Neural progenitor cell (in vitro differentiated cells): ENCODE data around the gene ACSM3. TPM values are rescaled to one million over a fixed set of nuclear protein-coding genes. Genes with fewer than 3 reads are reported as not detected.

Experiments
- DNase-seq: peaks from one replicate; pipeline ENCODE4 v3.0.0-alpha.2; 2016; ENCODE audit warnings: low spot score
- H2AFZ ChIP-seq: fragments of 200-600 bp; sonication (generic); replicated peaks from 2 replicates; pipeline ENCODE4 v1.6.1; 2016; ENCODE audit warnings: antibody characterized with exemption
- H3F3A ChIP-seq: fragments of 200-600 bp; sonication (generic); 2 replicates; pipeline ENCODE4 v1.6.1; 2016; ENCODE audit warnings: antibody characterized with exemption, low read depth
- H3K27ac ChIP-seq: fragments of 200-600 bp; sonication (generic); 2 replicates; pipeline ENCODE4 v1.5.1; 2016; ENCODE audit warnings: mild to moderate bottlenecking
- H3K27me3 ChIP-seq: fragments of 200-600 bp; sonication (generic); 2 replicates; pipeline ENCODE4 v1.6.1; 2016; ENCODE audit warnings: mild to moderate bottlenecking, moderate library complexity
- H3K36me3 ChIP-seq: fragments of 200-600 bp; sonication (generic); 2 replicates; pipeline ENCODE4 v1.5.1; 2016
- H3K4me1 ChIP-seq: fragments of 200-600 bp; sonication (generic); 2 replicates; pipeline ENCODE4 v1.6.1; 2016; ENCODE audit warnings: mixed run types
- H3K4me2 ChIP-seq: fragments of 200-600 bp; sonication (generic); 2 replicates; pipeline ENCODE4 v1.6.1; 2016
- H3K4me3 ChIP-seq: fragments of 200-600 bp; sonication (generic); 2 replicates; pipeline ENCODE4 v1.5.1; 2016
- H3K79me2 ChIP-seq: fragments of 200-600 bp; sonication (generic); 2 replicates; pipeline ENCODE4 v1.6.1; 2016; ENCODE audit warnings: low read depth
- H3K9ac ChIP-seq: fragments of 200-600 bp; sonication (generic); 2 replicates; pipeline ENCODE4 v1.6.1; 2016
- H3K9me3 ChIP-seq: fragments of 200-600 bp; sonication (generic); 2 replicates; pipeline ENCODE4 v1.5.1; 2016; ENCODE audit warnings: low read depth
- H4K20me1 ChIP-seq: fragments of 200-600 bp; sonication (generic); 2 replicates; pipeline ENCODE4 v1.6.1; 2016; ENCODE audit warnings: low read depth
- H3K27ac Mint-ChIP-seq: 3 replicates; pipeline ENCODE4 v1.8.0; 2021; ENCODE audit warnings: mixed read lengths
- H3K27me3 Mint-ChIP-seq: 2 replicates; pipeline ENCODE4 v1.8.0; 2022; ENCODE audit warnings: low read depth, mild to moderate bottlenecking, inconsistent platforms, moderate library complexity, mixed read lengths; ENCODE audit not compliant: insufficient read depth
- H3K36me3 Mint-ChIP-seq: 3 replicates; pipeline ENCODE4 v1.8.0; 2021; ENCODE audit warnings: mixed read lengths
- H3K4me1 Mint-ChIP-seq: 3 replicates; pipeline ENCODE4 v1.8.0; 2021; ENCODE audit warnings: mixed read lengths
- H3K4me3 Mint-ChIP-seq: 3 replicates; pipeline ENCODE4 v1.8.0; 2021; ENCODE audit warnings: mild to moderate bottlenecking, moderate library complexity, mixed read lengths
- H3K9me3 Mint-ChIP-seq: 3 replicates; pipeline ENCODE4 v1.8.0; 2020; ENCODE audit warnings: mixed read lengths
- CTCF ChIP-seq: fragments of 200-600 bp; sonication (generic); IDR thresholded peaks from 2 replicates; pipeline ENCODE4 v1.5.1; 2017; ENCODE audit warnings: antibody characterized with exemption, mild to moderate bottlenecking
- EZH2 ChIP-seq: fragments of 200-600 bp; sonication (generic); IDR thresholded peaks from 2 replicates; pipeline ENCODE4 v1.6.1; 2017; ENCODE audit warnings: antibody characterized with exemption, mild to moderate bottlenecking, moderate library complexity
- EZH2phosphoT487 ChIP-seq: fragments of 200-600 bp; sonication (generic); IDR thresholded peaks from 2 replicates; pipeline ENCODE4 v1.6.1; 2017; ENCODE audit warnings: antibody characterized with exemption
- total RNA-seq: library from RNA; depleted of rRNA; stranded (reverse); fragments of >200 nt; gene quantifications from 2 replicates; pipeline ENCODE4 v1.2.3, GENCODE V29; 2015; ENCODE audit warnings: low replicate concordance

ACSM3 gene
- total RNA-seq, 1 donor from 2014 or later = 3.8 TPM

GRCh38 chr16:20821682-20822081, 57.9 kb downstream of the ACSM3 start:
- Histone ChIP-seq H3F3A (no peaks in the 10 kb centered on the region), H3K79me2 (no peaks in the 10 kb centered on the region), H3K27ac (no peak overlapping the region), H3K4me2 (no peak overlapping the region), H3K36me3 (no peaks in the 10 kb centered on the region), H3K27me3 (no peaks in the 10 kb centered on the region), H3K9me3 (no peaks in the 10 kb centered on the region), H3K4me3 (no peak overlapping the region), H3K9ac (no peak overlapping the region), H4K20me1 (no peaks in the 10 kb centered on the region), H2AFZ (no peak overlapping the region), H3K4me1 (no peaks in the 10 kb centered on the region)
- H3K36me3 Mint-ChIP-seq = peaks cover 8% of the 10 kb centered on the region
- no peaks in the 10 kb centered on the region for H3K4me1 Mint-ChIP-seq
- H3K4me3 Mint-ChIP-seq = no peak overlapping the region
- H3K27ac Mint-ChIP-seq = no peak overlapping the region
- no peaks in the 10 kb centered on the region for H3K27me3 Mint-ChIP-seq
- no peak for DNase-seq
- no peak for TF ChIP-seq EZH2
- TF ChIP-seq CTCF = no peak
- TF ChIP-seq EZH2phosphoT487 = no peak
- no peaks in the 10 kb centered on the region for H3K9me3 Mint-ChIP-seq

GRCh38 chr16:20822521-20823325, 58.9 kb downstream of the ACSM3 start:
- TF ChIP-seq CTCF = no peak
- TF ChIP-seq EZH2phosphoT487 = no peak
- TF ChIP-seq EZH2 = no peak
- Mint-ChIP-seq H3K9me3 (no peaks in the 10 kb centered on the region), H3K27ac (no peak overlapping the region)

GRCh38 chr16:20826039-20826566, 62.3 kb downstream of the ACSM3 start:
- H3K27ac ChIP-seq = no peak overlapping the region
- no peak overlapping the region for H3K4me2 ChIP-seq
- TF ChIP-seq CTCF = no peak
- no peak for TF ChIP-seq EZH2phosphoT487
- TF ChIP-seq EZH2 = no peak
- Mint-ChIP-seq H3K4me1 (no peaks in the 10 kb centered on the region), H3K27me3 (no peaks in the 10 kb centered on the region), H3K4me3 (no peak overlapping the region), H3K27ac (no peak overlapping the region), H3K9me3 (no peaks in the 10 kb centered on the region), H3K36me3 (peaks cover 3% of the 10 kb centered on the region)
- H3K4me3 ChIP-seq = no peak overlapping the region
- no peak overlapping the region for H2AFZ ChIP-seq
- H3F3A ChIP-seq = no peaks in the 10 kb centered on the region
- no peaks in the 10 kb centered on the region for H4K20me1 ChIP-seq
- DNase-seq = no peak
- H3K9me3 ChIP-seq = no peaks in the 10 kb centered on the region
- peaks cover 7% of the 10 kb centered on the region for H3K36me3 ChIP-seq
- no peak overlapping the region for H3K9ac ChIP-seq
- H3K79me2 ChIP-seq = no peaks in the 10 kb centered on the region
- no peaks in the 10 kb centered on the region for H3K4me1 ChIP-seq
- H3K27me3 ChIP-seq = no peaks in the 10 kb centered on the region

More at GRCh38 chr16:20822521-20823325, 58.9 kb downstream of the ACSM3 start:
- DNase-seq = no peak
- no peak overlapping the region for H3K9ac ChIP-seq
- H4K20me1 ChIP-seq = no peaks in the 10 kb centered on the region
- H2AFZ ChIP-seq = no peak overlapping the region
- peaks cover 6% of the 10 kb centered on the region for H3K36me3 ChIP-seq
- H3K27ac ChIP-seq = no peak overlapping the region
- no peak overlapping the region for H3K4me2 ChIP-seq
- H3K4me3 ChIP-seq = no peak overlapping the region
- Mint-ChIP-seq H3K4me1 (no peaks in the 10 kb centered on the region), H3K4me3 (no peak overlapping the region), H3K27me3 (no peaks in the 10 kb centered on the region), H3K36me3 (peaks cover 6% of the 10 kb centered on the region)
- H3K4me1 ChIP-seq = no peaks in the 10 kb centered on the region
- no peaks in the 10 kb centered on the region for H3K27me3 ChIP-seq
- H3F3A ChIP-seq = no peaks in the 10 kb centered on the region
- no peaks in the 10 kb centered on the region for H3K79me2 ChIP-seq
- no peaks in the 10 kb centered on the region for H3K9me3 ChIP-seq
